ENCODE measurements around the gene TTC7B. TPM values are rescaled to one million over a fixed set of nuclear protein-coding genes. Genes with fewer than 3 reads are reported as not detected.

TTC7B gene
- polyA plus RNA-seq, 1 donor (not counting 4 experiments of a cell fraction or from before 2014, with no cell fraction given) = 21.4 TPM

- no peaks in the 10 kb centered on the region for H3K36me3 ChIP-seq (ENCODE audit: control insufficient read depth in 2 of 2, extremely low read depth in 1 of 2, insufficient read depth in 2 of 2, low read length in 2 of 2)
- H4K20me1 ChIP-seq (ENCODE audit: control insufficient read depth, extremely low read depth, insufficient read depth, low read length) = no peaks in the 10 kb centered on the region
- no peak overlapping the region for H3K4me2 ChIP-seq (ENCODE audit: control insufficient read depth, extremely low read depth, insufficient read depth, low read depth, low read length)
- dilution Hi-C loops (cut with MboI; ENCODE audit: extremely low pct_ligation_motif_present, low sequenced_read_pairs) = no loop called here
- no peaks in the 10 kb centered on the region for H3K9me3 ChIP-seq (ENCODE audit: control insufficient read depth, low read depth, low read length)
- DNase-seq (ENCODE audit: low read depth, low spot score) (no peak), FAIRE-seq (no peak)
- peaks cover 2% of the 10 kb centered on the region for H3K9me1 ChIP-seq (ENCODE audit: control insufficient read depth, extremely low read depth, insufficient read depth, low read length)
- no peaks in the 10 kb centered on the region for H3K79me2 ChIP-seq (ENCODE audit: control insufficient read depth, insufficient read depth, low read length)
- no peak for TF ChIP-seq EZH2 (IDR thresholded peaks at IDR 0.05; ENCODE audit: low read length)
- no peak for TF ChIP-seq CTCF (optimal IDR thresholded peaks at IDR 0.05 in 1 of 3, IDR thresholded peaks at IDR 0.05 in 1 of 3, conservative IDR thresholded peaks at IDR 0.05 in 1 of 3; ENCODE audit: extremely low read depth in 1 of 3, insufficient read depth in 2 of 3, low read length in 3 of 3)
- peaks cover 2% of the 10 kb centered on the region for H3K4me1 ChIP-seq (ENCODE audit: control insufficient read depth, extremely low read depth, insufficient read depth, low read length)
- no peak overlapping the region for H3K4me3 ChIP-seq (ENCODE audit: control insufficient read depth in 2 of 3, extremely low read depth in 1 of 3, insufficient read depth in 2 of 3, low read depth in 1 of 3, low read length in 3 of 3)
- H2AFZ ChIP-seq (ENCODE audit: control insufficient read depth, low read length) = no peak overlapping the region
- H3K9ac ChIP-seq (ENCODE audit: control insufficient read depth, extremely low read depth, insufficient read depth, low read length) = no peak overlapping the region
- no peaks in the 10 kb centered on the region for H3K27me3 ChIP-seq (ENCODE audit: control insufficient read depth, extremely low read depth, insufficient read depth, low read length)
- no peak overlapping the region for H3K27ac ChIP-seq (ENCODE audit: control insufficient read depth, insufficient read depth, low read length)
These were observed 123.4 kb downstream of the TTC7B start for GRCh38 chr14:90692826-90693225.

GRCh38 chr14:90692061-90692460 lies 124.2 kb downstream of the TTC7B start:
- no peak for FAIRE-seq
- no peak overlapping the region for H3K27ac ChIP-seq (ENCODE audit: control insufficient read depth, insufficient read depth, low read length)
- H4K20me1 ChIP-seq (ENCODE audit: control insufficient read depth, extremely low read depth, insufficient read depth, low read length) = no peaks in the 10 kb centered on the region
- H3K4me3 ChIP-seq (ENCODE audit: control insufficient read depth in 2 of 3, extremely low read depth in 1 of 3, insufficient read depth in 2 of 3, low read depth in 1 of 3, low read length in 3 of 3) = no peak overlapping the region
- no peak overlapping the region for H2AFZ ChIP-seq (ENCODE audit: control insufficient read depth, low read length)
- H3K9me1 ChIP-seq (ENCODE audit: control insufficient read depth, extremely low read depth, insufficient read depth, low read length) = peaks cover 2% of the 10 kb centered on the region
- no peak for DNase-seq (ENCODE audit: low read depth, low spot score)
- H3K79me2 ChIP-seq (ENCODE audit: control insufficient read depth, insufficient read depth, low read length) = no peaks in the 10 kb centered on the region
- H3K36me3 ChIP-seq (ENCODE audit: control insufficient read depth in 2 of 2, extremely low read depth in 1 of 2, insufficient read depth in 2 of 2, low read length in 2 of 2) = no peaks in the 10 kb centered on the region
- H3K9me3 ChIP-seq (ENCODE audit: control insufficient read depth, low read depth, low read length) = no peaks in the 10 kb centered on the region
- no peaks in the 10 kb centered on the region for H3K27me3 ChIP-seq (ENCODE audit: control insufficient read depth, extremely low read depth, insufficient read depth, low read length)
- dilution Hi-C loops (cut with MboI; ENCODE audit: extremely low pct_ligation_motif_present, low sequenced_read_pairs) = no loop called here
- TF ChIP-seq EZH2 (IDR thresholded peaks at IDR 0.05; ENCODE audit: low read length) = no peak
- TF ChIP-seq CTCF (optimal IDR thresholded peaks at IDR 0.05 in 1 of 3, IDR thresholded peaks at IDR 0.05 in 1 of 3, conservative IDR thresholded peaks at IDR 0.05 in 1 of 3; ENCODE audit: extremely low read depth in 1 of 3, insufficient read depth in 2 of 3, low read length in 3 of 3) = no peak
- H3K9ac ChIP-seq (ENCODE audit: control insufficient read depth, extremely low read depth, insufficient read depth, low read length) = no peak overlapping the region
- H3K4me1 ChIP-seq (ENCODE audit: control insufficient read depth, extremely low read depth, insufficient read depth, low read length) = peaks cover 2% of the 10 kb centered on the region
- H3K4me2 ChIP-seq (ENCODE audit: control insufficient read depth, extremely low read depth, insufficient read depth, low read depth, low read length) = no peak overlapping the region

Data from keratinocyte (primary cell).